HepG2 (cell line): ENCODE results near the gene SLC25A45. TPM values are rescaled to one million over a fixed set of nuclear protein-coding genes. Genes with fewer than 3 reads are reported as not detected.

Experiments
- ATRX ChIP-seq: sonication (generic); formaldehyde crosslinking; IDR thresholded peaks from 2 replicates; pipeline ENCODE4 v1.4.0; 2020; ENCODE audit warnings: missing genetic modification reagents, borderline replicate concordance
- CREB1 ChIP-seq, 2 experiments: fragments of 450-650 bp in 1 of 2; IDR thresholded peaks; 2 replicates each; pipeline ENCODE4 v1.6.1; 2016 to 2017; ENCODE audit warnings: control low read depth in 1 of 2, mild to moderate bottlenecking in 1 of 2, missing compliant biosample characterization in 1 of 2, missing genetic modification characterization in 1 of 2
- DPF2 ChIP-seq: sonication (generic); formaldehyde crosslinking; IDR thresholded peaks from 2 replicates; pipeline ENCODE4 v1.4.0; 2020; ENCODE audit warnings: mild to moderate bottlenecking, low read depth, missing genetic modification reagents, borderline replicate concordance
- GABPA ChIP-seq, 2 experiments: IDR thresholded peaks; 2 replicates each; pipeline ENCODE4 v1.6.1; 2011 to 2016; ENCODE audit warnings: low read depth in 2 of 2, low read length in 1 of 2, missing biosample characterization in 1 of 2, missing genetic modification characterization in 1 of 2
- HDAC1 ChIP-seq: sonication (generic); formaldehyde crosslinking; IDR thresholded peaks from 2 replicates; pipeline ENCODE4 v1.5.1; 2020; ENCODE audit warnings: mild to moderate bottlenecking, missing genetic modification reagents
- JUNB ChIP-seq: sonication (generic); formaldehyde crosslinking; IDR thresholded peaks from 2 replicates; pipeline ENCODE4 v1.8.0; 2022; ENCODE audit warnings: missing genetic modification reagents, mild to moderate bottlenecking, borderline replicate concordance
- PREB ChIP-seq: sonication (generic); formaldehyde crosslinking; IDR thresholded peaks from 2 replicates; pipeline ENCODE4 v1.4.0; 2020; ENCODE audit warnings: missing genetic modification reagents
- TCF7 ChIP-seq: sonication (generic); IDR thresholded peaks from 2 replicates; pipeline ENCODE4 v1.6.1; 2016; ENCODE audit warnings: antibody characterized with exemption, low read depth
- ZFP36L1 ChIP-seq: sonication (generic); formaldehyde crosslinking; IDR thresholded peaks from 2 replicates; pipeline ENCODE4 v1.8.0; 2022; ENCODE audit warnings: mild to moderate bottlenecking, missing genetic modification reagents, moderate library complexity
- ZNF275 ChIP-seq: sonication (generic); formaldehyde crosslinking; IDR thresholded peaks from 2 replicates; pipeline ENCODE4 v1.8.0; 2022; ENCODE audit warnings: missing genetic modification reagents, mild to moderate bottlenecking, inconsistent platforms, borderline replicate concordance
- ZNF317 ChIP-seq: sonication (generic); formaldehyde crosslinking; IDR thresholded peaks from 2 replicates; pipeline ENCODE4 v1.5.0; 2020; ENCODE audit warnings: mild to moderate bottlenecking, missing genetic modification reagents
- ZNF331 ChIP-seq: sonication (generic); formaldehyde crosslinking; IDR thresholded peaks from 2 replicates; pipeline ENCODE4 v1.4.0; 2020; ENCODE audit warnings: missing genetic modification reagents
- ZNF367 ChIP-seq: sonication (generic); formaldehyde crosslinking; IDR thresholded peaks from 2 replicates; pipeline ENCODE4 v1.4.0; 2020; ENCODE audit warnings: missing genetic modification reagents, borderline replicate concordance
- ZNF543 ChIP-seq: sonication (generic); formaldehyde crosslinking; IDR thresholded peaks from 2 replicates; pipeline ENCODE4 v1.4.0; 2020; ENCODE audit warnings: mild to moderate bottlenecking, missing genetic modification reagents
- ZNF709 ChIP-seq: sonication (generic); formaldehyde crosslinking; IDR thresholded peaks from 2 replicates; pipeline ENCODE4 v1.5.0; 2020; ENCODE audit warnings: mild to moderate bottlenecking, missing genetic modification reagents
- ZNF720 ChIP-seq: sonication (generic); formaldehyde crosslinking; IDR thresholded peaks from 2 replicates; pipeline ENCODE4 v1.4.0; 2020; ENCODE audit warnings: missing genetic modification reagents
- ZNF747 ChIP-seq: sonication (generic); formaldehyde crosslinking; IDR thresholded peaks from 2 replicates; pipeline ENCODE4 v1.8.1; 2023; ENCODE audit warnings: missing genetic modification reagents, mild to moderate bottlenecking, borderline replicate concordance
- ZSCAN21 ChIP-seq: sonication (generic); formaldehyde crosslinking; IDR thresholded peaks from 2 replicates; pipeline ENCODE4 v1.8.0; 2022; ENCODE audit warnings: mild to moderate bottlenecking, missing genetic modification reagents, moderate library complexity, borderline replicate concordance
- ZSCAN22 ChIP-seq: sonication (generic); formaldehyde crosslinking; IDR thresholded peaks from 2 replicates; pipeline ENCODE4 v1.4.0; 2020; ENCODE audit warnings: mild to moderate bottlenecking, missing genetic modification reagents
- polyA plus RNA-seq, 8 experiments: library from polyadenylated mRNA; depleted of rRNA in 3 of 8; stranded (reverse) in 7 of 8; unstranded in 1 of 8; fragments of >200 nt; fragmentation: Illumina TruSeq in 4 of 8; extraction: Trizol in 4 of 8; gene quantifications; 2 replicates each; pipeline versions ENCODE4 v1.2.1 to v1.2.3, GENCODE V29; 2011 to 2016; ENCODE audit warnings: low read depth in 4 of 8, missing spikeins in 1 of 8, mixed read lengths in 1 of 8; ENCODE audit not compliant: insufficient read depth in 1 of 8
- total RNA-seq, 5 experiments: library from RNA; depleted of rRNA; stranded (reverse); fragments of >200 nt; fragmentation: Illumina TruSeq; extraction: Trizol; gene quantifications; 2 replicates each; pipeline ENCODE4 v1.2.3, GENCODE V29; 2016; ENCODE audit warnings: low read depth in 1 of 5
- TF ChIP-seq, protein P1 (sequence below): sonication (generic); formaldehyde crosslinking; IDR thresholded peaks from 2 replicates; pipeline ENCODE4 v1.5.0; 2020; ENCODE audit warnings: mild to moderate bottlenecking, low read depth, missing genetic modification reagents, borderline replicate concordance
- TF ChIP-seq, protein P2 (sequence below): sonication (generic); formaldehyde crosslinking; IDR thresholded peaks from 2 replicates; pipeline ENCODE4 v1.4.0; 2020; ENCODE audit warnings: missing genetic modification reagents
- TF ChIP-seq, protein P3 (sequence below): IDR thresholded peaks from 2 replicates; pipeline ENCODE4 v1.6.1; 2016

SLC25A45 gene
- total and polyA plus RNA-seq, 2 of the 13 experiments (the other 11 are each of a cell fraction or from before 2014, with no cell fraction given): 1.2 to 3.4 TPM

- TF ChIP-seq HDAC1 (peak; percentile 65), PREB (CRISPR knock-in tag) (no peak), CREB1 (IDR thresholded peaks at IDR 0.05) (peak; percentile 63), CREB1 (CRISPR knock-in tag; IDR thresholded peaks at IDR 0.05) (no peak), ZNF720 (CRISPR knock-in tag) (no peak), ZNF367 (CRISPR knock-in tag) (0 out of 2 replicates have a peak, but pooled peaks have one; percentile 19), ZSCAN22 (no peak), TCF7 (0 out of 2 replicates have a peak, but pooled peaks have one; percentile 6), ZNF543 (CRISPR knock-in tag) (no peak), ZNF747 (CRISPR knock-in tag) (no peak; the same call in 1 of the 2 replicates), ZSCAN21 (CRISPR knock-in tag) (no peak), JUNB (CRISPR knock-in tag) (no peak), DPF2 (CRISPR knock-in tag) (no peak; the same call in 1 of the 2 replicates), GABPA (IDR thresholded peaks at IDR 0.05; ENCODE audit: low read depth, low read length) (no peak), GABPA (CRISPR knock-in tag; IDR thresholded peaks at IDR 0.05; ENCODE audit: low read depth) (no peak), ZNF331 (CRISPR knock-in tag) (peak; percentile 78), ZNF709 (no peak), ATRX (CRISPR knock-in tag) (no peak), ZFP36L1 (CRISPR knock-in tag) (no peak), ZNF275 (CRISPR knock-in tag) (0 out of 2 replicates have a peak, but pooled peaks have one; percentile 16), ZNF317 (no peak)
- TF ChIP-seq, protein P1, sequence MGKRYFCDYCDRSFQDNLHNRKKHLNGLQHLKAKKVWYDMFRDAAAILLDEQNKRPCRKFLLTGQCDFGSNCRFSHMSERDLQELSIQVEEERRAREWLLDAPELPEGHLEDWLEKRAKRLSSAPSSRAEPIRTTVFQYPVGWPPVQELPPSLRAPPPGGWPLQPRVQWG (CRISPR knock-in tag): no peak
- TF ChIP-seq, protein P2, sequence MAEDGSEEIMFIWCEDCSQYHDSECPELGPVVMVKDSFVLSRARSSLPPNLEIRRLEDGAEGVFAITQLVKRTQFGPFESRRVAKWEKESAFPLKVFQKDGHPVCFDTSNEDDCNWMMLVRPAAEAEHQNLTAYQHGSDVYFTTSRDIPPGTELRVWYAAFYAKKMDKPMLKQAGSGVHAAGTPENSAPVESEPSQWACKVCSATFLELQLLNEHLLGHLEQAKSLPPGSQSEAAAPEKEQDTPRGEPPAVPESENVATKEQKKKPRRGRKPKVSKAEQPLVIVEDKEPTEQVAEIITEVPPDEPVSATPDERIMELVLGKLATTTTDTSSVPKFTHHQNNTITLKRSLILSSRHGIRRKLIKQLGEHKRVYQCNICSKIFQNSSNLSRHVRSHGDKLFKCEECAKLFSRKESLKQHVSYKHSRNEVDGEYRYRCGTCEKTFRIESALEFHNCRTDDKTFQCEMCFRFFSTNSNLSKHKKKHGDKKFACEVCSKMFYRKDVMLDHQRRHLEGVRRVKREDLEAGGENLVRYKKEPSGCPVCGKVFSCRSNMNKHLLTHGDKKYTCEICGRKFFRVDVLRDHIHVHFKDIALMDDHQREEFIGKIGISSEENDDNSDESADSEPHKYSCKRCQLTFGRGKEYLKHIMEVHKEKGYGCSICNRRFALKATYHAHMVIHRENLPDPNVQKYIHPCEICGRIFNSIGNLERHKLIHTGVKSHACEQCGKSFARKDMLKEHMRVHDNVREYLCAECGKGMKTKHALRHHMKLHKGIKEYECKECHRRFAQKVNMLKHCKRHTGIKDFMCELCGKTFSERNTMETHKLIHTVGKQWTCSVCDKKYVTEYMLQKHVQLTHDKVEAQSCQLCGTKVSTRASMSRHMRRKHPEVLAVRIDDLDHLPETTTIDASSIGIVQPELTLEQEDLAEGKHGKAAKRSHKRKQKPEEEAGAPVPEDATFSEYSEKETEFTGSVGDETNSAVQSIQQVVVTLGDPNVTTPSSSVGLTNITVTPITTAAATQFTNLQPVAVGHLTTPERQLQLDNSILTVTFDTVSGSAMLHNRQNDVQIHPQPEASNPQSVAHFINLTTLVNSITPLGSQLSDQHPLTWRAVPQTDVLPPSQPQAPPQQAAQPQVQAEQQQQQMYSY (CRISPR knock-in tag): no peak
- TF ChIP-seq, protein P3, sequence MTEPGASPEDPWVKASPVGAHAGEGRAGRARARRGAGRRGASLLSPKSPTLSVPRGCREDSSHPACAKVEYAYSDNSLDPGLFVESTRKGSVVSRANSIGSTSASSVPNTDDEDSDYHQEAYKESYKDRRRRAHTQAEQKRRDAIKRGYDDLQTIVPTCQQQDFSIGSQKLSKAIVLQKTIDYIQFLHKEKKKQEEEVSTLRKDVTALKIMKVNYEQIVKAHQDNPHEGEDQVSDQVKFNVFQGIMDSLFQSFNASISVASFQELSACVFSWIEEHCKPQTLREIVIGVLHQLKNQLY (CRISPR knock-in tag): no peak
Observed at GRCh38 chr11:65420979-65421793, 38.7 kb upstream of the SLC25A45 start (continued).
